HG03064 (cell line): ENCODE results near the gene SKI.
"Not testable (repeated sequence)": the region's sequence is repeated elsewhere in the genome, so short reads cannot be mapped to it uniquely, and the experiment has no call there.

Experiments
- ATAC-seq: cut with Tn5 transposase; IDR thresholded peaks from one replicate; pipeline ENCODE4 v1.9.1; 2021; ENCODE audit warnings: low read depth; ENCODE audit not compliant: unreplicated experiment

Gene SKI

DNA sequence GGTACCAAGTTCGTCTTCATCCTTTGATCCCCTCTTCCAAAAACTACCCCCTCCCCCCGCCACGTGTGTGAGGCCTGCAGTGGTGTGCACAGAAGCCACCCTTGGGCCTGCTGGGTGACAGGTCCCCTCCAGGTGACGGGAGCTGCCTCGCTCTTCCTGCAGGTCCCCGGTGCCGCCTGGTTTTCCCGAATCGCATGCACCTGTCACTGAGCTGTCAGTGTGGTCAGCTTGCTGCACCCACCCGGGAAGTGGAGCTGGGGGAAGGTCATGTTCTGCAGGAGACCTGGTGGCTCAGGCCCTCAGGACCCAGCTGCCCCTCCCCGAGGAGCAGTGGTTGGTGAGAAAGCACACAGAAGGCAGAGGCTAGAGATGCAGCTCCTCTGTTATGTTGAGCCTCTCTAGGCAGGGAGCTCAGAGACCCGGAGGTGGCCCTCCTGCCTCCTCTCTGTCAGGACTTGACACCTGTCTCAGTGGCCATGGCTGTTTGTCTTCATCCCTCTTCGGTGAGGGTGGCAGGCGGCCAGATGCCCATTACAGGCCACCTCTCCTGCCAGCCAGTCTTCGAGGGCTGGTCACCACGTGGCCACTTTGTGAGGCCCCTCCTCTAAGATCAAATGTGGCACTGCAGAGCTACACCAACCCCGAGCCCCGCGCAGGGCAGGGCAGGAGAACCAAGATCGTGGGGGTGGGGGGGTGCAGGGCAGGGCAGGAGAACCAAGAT is 60.9 kb downstream of the SKI start:
- no peak for ATAC-seq

DNA sequence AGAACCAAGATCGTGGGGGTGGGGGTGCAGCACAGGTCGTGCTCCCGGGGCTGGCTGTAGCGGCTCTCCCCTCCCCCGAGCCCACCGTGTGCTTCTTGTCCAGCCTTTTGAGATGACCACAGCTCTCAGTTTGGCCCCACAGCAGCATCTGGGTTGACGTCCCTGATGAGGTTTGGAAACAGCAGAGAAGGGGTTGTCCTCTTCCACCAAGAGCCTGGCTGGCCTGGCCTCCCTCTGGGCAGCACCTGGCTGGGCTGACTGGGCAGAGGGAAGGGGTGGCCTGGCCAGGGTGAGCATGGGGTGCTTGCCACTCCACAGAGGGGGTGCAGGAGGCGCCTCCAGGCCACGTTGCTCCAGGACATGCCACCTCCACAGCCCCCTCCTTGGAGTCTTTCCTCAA is 61.5 kb downstream of the SKI start:
- ATAC-seq: no peak

DNA sequence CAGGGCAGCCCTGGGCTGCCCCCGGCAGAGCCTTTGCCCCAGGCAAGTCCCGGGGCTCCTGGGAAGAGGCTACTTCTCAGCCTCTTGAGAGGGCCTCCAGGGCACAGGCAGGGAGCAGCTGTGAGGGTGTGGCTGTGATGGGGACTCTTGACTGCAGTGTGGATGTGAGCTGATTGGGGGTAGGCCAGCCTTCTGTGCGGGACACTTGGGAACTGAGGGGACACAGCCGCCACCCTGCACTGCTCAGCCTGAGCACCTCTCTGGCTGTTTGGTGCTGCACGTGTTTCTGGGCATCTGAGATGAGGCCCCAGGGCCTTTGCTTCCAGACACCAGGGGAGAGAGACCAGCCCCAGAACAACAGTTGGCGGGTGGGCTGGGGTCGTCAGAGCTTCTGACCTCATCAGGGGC is 62.1 kb downstream of the SKI start:
- no peak for ATAC-seq

DNA sequence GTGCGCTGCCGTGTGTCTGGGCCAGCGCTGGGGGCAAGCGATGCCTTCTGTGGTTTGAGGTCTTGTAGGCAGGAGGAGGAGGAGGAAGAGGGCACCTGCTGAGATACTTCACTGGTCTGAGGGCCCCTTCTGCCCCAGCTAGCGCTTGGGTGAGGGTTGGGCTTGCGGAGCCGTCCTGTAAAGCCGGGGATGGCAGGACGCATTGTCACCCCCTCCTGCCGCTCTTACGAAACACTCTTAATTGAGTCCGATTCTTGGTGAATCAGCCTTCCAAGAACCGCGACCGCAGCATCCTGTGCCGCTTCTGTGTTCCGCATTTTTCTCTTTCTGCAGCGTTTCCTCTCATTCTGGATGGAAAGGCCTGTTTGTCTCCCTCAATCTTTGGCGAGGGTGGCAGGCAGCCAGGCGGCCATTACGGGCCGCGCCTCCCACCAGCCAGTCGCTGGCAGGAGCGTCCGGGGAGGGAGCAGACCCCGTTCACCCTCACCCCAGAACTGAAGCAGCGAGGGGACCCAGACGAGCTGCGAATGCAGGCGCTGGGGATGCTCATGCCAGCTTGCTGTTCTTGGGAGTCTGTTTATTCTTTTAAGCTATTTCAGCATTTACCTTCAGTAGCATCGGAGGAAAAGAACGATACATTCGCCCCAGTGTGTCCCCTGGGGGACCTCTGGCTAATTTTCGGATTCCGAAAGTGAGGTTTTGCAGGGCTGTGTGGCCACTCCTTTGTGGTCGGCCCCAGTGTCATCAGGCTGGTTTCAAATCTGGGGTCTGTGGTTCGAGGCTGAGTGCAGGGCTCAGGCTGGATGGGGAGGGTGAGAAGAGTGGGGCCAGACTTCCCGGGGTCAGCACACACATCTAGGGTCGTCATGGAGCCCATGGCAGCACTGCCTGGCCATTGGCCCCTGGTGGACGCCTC is 62.7 kb downstream of the SKI start:
- no peak for ATAC-seq

DNA sequence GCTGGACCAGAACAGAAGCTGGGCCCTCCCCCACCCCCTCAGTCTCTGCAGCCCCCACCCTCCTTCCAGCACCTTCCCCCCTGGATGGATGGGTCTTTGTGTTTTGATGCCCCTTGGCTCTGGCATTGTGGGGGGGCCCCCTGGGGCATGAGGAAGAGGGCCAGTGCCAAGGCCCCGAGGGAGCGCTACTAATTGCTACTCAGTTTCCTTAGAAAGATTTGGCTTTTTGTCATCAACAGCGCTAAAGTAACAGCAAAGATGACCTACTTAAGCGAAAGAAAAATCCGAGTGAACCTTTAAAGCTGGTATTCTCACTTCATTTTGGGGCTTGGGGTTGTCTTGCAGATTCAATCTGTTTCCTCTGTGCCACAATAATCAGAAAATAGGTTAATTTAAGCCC is 63.5 kb downstream of the SKI start:
- ATAC-seq: no peak

DNA sequence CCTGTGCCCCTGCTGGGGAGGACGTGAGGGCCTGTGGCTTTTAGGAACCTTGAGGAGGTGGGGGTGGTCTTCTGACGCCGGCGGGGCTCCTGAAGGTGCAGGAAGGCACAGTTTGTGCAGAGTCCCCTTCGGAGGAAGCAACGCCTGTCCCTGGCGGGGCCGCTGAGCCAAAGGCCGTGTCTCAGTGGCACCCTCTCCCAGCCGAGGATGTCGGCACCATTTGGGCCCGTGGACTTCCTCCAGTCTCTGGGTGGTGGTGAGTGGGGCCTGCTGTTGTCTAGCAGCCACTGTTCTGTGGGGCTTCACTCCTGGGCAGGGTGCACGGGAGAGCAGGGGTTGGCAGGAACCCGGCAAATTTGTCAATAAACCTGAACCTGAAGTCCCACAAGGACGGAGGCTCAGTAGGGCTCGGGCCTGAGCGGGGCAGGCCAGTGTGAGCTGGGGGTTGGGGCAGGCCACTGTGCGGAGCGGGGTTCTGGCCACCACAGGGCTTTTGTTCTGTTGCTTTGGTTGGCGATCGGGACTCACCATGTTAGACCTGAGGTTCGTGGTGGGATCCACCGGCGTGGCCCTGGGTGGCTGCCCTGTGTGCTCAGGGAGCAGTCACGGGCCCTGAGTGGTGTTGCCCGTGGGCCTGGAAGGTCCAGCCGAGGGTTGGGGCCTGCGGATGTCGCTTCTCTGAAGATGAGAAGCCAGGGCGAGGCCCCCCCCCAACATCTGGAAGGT is 64.8 kb downstream of the SKI start:
- ATAC-seq: no peak

DNA sequence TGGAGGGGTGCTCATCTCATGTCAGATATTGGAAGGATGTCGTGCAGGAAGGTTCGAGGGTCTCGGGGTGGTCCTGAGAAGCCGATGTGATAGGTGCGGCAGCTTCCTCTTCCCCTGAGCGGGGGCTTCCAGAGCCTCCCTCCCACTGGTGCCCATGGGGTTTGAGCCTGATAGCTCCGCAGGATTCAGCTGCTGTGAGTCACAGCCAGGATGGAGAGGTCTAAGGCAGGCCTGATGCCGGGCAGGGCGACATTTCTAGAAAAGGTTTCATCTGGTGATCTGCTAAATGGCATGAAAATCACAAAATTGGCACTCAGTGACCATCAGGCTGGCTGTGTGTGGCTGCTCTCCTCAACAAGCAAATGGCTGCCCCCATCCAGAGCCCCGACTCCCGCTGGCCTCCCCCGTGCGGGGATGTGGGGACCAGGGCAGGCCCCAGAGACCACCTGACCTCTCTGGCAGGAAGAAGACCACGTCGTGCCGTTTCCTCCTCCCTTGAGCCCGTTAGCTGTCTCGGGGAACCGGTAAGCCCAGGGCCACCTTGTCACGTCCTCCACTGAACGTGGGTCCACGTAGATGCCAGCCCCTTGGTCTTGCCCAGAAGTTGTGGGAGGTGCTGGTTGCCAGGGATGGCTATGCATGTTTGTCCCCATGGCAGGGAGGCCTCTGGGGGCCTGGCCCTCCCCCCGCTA is 66.1 kb downstream of the SKI start:
- ATAC-seq: no peak

DNA sequence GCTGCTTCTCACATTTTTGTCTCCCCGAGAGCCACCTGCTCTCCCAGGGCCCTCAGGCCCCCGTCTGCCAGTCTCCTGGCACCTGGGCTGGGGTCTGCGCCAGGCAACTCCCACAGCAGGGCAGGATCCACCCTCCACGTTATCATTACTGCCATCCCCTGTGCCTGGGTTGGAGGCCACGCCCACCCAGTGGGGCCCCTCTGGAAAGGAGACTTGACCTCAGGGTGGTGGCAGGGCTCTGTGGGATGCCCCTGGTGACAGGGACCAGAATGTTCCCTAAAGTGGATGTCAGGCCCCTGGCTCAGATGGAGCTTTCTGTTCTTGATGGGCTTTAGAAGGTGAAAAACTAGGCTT is 66.6 kb downstream of the SKI start:
- no peak for ATAC-seq

DNA sequence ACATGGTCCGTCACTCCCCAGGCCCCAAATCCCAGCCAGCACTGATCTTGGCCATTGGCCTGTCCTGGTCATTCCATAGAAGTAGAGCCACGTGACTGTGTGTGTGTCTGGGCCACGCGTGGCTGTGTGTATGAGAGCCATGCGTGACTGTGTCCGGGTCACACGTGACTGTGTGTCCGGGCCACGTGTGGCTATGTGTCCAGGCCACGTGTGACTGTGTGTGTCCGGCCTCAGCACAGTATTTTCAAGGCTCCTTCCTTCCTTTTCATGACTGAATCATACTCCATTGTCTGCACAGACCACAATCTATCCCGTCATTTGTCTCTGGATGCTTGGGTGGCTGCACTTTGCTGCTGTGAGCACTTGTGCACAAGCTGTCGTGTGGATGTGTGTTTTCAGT is 67.4 kb downstream of the SKI start:
- ATAC-seq: no peak

DNA sequence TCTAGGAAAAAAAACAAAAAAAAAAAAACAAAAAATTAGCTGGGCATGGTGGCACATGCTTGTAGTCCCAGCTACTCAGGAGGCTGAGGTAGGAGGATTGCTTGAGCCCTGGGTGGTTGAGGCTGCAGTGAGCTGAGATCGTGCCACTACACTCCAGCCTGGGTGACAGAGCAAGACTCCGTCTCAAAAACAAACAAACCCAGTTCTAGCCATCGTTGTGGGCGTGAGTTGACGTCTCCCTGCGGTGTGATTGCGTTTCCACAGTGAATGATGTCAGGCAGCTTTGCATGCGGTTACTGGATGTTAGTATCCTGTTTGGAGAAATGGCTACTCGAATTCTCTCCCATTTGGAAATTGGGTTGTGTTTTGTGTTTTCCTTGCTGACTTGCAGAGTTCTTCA is 68.1 kb downstream of the SKI start:
- ATAC-seq: not testable (repeated sequence)

DNA sequence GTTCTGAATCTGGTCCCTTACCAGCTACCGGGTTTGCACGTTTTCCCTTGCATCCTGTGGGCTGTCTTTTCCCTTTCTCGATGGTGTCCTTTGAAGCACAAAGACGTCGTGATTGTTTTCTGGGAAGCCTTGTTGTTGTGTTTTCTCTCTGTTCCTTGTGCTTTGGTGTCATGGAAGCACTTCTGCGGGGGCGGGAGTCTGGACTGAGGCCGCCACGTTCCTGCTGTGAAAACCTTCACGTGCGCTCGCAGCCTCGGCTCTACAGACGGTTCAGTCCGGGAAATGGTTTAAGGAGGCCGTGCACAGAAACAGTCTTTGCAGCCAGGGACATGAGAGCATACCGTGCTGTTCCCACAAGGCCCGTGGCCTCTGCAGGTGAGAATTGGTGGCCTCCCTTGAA is 68.5 kb downstream of the SKI start:
- ATAC-seq: no peak

DNA sequence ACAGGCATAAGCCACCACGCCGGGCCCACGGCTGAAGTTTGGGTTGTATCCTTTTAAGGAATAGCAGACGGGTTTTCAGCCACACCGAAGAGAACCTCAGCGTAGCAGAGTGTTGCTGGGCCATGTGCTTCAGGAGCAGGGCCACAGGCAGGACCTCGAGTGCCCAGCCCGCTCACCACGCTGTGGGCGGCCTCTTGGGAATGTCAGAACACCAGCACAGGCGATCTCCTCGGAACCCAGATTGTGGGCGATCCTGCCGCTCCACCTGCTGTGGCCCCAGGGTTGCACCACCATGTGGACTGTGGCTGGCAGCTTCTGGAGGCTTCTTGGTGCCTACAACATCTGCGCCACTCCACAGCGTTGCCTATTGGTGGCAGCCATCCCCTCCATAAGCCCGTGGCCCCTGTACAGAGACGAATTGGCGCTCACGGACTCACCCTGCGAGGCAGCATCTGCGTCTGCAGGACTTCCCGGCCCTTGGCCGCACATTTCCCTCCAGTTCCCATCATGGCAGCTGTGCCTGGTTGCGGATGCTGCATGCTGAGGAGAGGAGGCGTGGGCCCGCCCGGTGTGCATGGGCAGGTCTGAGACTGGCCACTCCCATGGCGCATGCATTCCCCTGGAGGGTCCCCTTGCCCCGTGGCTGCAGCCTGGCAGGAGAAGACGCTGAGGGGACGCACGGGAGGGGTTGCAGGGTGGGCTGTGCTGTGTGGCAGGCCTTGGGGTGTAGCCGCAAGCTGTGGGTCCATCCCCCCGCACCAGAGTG is 69.3 kb downstream of the SKI start:
- no peak for ATAC-seq

DNA sequence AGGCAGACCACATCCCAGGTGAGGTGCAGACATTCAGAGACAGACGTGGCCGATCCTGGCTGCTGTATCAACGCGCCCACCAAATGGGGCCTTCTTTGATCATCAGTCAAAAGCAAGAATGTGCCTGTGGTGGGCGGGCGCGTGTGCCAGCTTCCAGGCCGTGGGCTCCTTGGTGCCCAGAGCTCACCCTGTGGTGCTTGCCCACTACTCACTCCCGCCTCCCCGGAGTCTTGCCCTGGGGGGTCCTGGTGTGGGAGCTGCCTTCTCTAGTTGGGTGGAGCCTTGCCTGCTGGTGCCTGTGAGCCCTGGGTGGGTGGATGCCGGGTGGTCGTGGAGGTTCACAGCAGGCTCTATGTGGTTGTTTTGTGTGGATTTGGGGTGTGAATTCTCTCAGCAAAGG is 70.6 kb downstream of the SKI start:
- ATAC-seq: no peak

DNA sequence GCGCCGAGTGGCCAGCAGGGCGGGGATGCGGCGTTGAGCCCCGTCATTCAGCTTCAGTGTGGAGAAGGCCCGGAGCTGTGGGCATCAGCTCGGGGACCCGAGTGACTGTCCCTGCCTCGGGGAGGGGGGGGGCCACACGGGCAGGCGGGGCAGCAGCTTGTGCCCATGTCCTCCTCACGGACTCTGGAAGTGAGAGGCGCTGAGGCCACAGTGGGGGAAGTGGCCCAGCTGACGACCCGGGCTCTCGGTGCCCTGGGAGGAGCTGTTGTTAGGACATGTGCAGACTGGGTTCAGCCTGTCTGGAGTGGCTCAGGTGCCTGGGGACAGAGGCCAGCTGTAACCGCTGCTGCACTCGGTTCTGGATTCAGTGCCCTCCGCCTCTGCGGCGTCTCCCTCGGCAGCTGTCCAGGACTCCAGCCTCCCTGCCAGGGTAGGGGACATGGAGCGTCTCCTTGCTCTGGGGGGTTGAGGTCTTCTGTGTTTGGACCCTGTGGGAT is 71.1 kb downstream of the SKI start:
- ATAC-seq: no peak

DNA sequence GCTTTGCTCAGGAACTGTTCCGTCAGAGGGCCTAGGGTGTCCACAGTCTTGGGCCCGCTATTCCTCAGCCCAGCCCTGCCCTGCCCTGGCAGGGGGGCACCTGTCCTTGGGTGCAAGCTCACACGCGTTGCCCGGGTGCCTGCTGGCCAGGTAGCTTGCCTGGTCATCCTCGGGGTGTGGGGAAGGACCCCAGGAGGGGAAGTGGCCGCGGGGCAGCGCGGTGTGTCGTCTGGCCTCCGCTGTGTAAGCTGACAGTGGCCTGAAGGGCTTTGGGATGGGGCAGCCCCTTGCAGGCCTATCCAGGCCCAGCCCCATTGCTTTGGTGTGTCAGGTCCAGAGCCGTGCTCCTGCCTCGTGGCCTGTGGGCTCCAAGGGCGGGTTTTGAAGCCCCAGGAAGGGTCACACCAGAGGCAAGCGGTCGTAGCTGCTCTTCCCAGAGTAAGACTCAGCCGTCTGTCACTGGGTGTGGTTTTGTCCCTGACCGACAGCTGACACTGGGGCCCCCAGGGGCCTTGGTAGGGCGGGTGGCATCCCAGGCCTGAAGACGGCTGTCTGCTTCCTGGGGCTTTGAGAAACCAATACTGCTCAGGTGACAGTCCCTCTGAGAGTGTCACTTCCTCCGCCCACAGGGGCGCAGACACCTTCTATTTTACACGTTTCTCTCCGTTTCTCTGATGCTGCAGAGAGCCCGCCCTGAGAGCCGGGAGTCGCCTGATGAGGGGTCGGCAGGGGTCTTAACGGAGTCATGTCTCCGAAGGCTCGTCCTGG is 72.1 kb downstream of the SKI start:
- ATAC-seq: peak; percentile 65

DNA sequence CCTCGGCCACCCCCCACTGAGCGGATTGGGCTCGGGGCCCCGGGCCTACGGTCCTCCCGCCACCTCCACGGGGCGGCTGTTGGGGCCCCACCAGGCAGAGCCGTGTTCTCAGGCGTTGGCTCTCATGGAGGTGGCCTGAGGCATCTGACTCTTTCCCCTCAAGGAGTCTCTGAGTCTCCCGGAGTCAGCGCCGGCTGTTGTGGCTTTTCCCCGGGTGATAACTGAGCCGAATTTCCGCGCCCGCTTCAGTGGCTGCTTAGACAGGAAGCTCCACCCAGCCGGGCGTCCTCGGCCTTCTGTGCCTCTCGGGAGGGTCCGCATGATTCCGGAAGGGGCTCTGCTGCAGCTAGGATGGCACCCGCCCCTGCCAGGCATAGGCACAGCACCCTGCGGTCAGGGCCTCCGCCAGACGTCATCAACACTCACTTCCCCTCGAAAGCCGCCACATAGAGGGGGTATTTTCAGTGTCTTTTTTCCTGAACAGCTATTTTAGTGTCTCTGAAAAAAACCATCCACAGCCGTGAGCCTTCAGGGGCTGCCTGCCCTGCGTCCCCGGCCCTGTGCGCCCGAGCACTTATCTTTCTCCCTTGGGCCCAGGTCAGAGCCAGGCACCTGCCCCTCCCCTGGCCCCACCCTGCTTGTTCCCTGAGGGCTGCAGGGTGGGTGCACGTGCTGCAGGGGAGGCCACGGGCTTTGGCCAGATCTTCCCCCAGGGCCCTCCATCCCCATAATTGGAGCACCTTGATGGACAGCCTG is 72.9 kb downstream of the SKI start:
- peak; percentile 44 for ATAC-seq

DNA sequence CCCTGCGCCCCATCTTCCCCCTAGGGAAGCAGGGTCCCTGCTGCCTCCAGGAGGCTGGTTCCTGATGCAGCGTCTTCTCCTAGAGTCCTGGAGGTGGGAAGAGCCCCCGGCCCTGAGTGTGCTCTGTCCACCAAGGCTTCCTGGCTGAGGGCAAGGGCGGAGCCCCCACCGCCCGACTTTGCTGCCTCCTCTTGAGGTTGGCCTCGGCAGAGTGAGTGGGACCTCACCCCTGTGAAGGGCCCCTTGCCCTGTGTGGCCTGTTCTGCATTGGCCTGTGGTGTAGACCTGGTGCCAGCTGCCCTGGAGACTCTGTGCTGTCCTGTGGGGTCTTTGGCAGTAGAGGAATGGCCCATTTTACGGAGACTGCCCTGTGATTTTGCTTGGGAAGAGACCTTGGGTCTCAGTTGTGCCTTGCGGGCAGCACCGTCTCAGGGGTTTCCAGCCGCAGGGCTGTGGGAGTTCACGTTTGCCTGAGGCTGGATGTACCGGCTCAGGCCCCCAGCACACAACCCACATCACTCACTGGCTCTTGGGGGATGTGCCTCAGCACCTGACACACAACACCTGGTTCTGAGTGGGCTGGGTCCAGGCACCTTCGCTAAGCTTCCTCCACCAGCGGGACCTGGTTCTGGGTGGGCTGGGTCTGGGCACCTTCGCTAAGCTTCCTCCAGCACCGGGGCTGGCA is 73.6 kb downstream of the SKI start:
- ATAC-seq: no peak
